Omental fat pad (tissue), 4 donors: ENCODE results near the gene SLC25A19. TPM values are rescaled to one million over a fixed set of nuclear protein-coding genes. Genes with fewer than 3 reads are reported as not detected.

Experiments
- ATAC-seq: fragments of 150-250 bp; one replicate; pipeline ENCODE4 v1.9.1; 2016; ENCODE audit warnings: mild to moderate bottlenecking, moderate library complexity; ENCODE audit not compliant: low FRiP score
- DNase-seq: peaks from one replicate; pipeline ENCODE4 v3.0.0-alpha.2; 2019; ENCODE audit warnings: low spot score
- total RNA-seq, 4 donors: library from RNA; depleted of rRNA; stranded (reverse); fragments of >200 nt; gene quantifications; one replicate each; pipeline ENCODE4 v1.1.0, GENCODE V29; 2016
- TF ChIP-seq, protein P1 (sequence below), 3 donors: fragments of 450-650 bp; IDR thresholded peaks; one replicate each; pipeline ENCODE4 v1.5.1; 2016 to 2017; ENCODE audit warnings: antibody characterized with exemption in 3 of 3, mild to moderate bottlenecking in 3 of 3, moderate library complexity in 2 of 3

SLC25A19 gene
- total RNA-seq, 4 donors from 2014 or later = 14.2 to 30.4 (median 19.5) TPM

DNA sequence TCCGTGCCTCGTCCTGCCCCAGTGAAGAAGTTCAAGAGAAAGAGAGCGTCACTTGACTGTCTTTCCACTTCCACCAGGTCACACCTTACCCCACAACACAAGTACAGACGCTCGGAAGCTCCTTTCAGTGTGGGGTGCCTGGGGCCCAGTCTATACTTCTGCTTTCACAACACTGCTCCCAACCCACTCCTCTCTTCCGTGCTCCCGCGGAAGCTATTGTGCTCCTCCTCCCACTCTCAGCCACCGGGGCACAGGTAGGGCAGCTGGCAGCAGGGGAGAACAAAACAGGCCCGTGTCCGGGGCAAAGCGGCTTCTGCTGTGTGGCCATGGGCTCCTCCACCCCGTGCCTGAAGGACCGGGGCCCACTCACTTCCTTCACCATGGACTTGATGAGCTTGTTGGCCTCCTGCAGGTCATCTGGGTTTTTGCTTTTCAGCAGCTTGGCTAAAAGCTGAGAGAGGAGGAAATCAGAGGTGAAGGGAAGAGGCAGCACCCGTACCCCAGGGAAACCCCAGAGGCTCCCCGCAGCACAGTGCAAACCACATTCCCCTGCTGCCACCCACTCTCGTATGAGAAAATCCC is 46.7 kb downstream of the SLC25A19 start:
- TF ChIP-seq, protein P1, sequence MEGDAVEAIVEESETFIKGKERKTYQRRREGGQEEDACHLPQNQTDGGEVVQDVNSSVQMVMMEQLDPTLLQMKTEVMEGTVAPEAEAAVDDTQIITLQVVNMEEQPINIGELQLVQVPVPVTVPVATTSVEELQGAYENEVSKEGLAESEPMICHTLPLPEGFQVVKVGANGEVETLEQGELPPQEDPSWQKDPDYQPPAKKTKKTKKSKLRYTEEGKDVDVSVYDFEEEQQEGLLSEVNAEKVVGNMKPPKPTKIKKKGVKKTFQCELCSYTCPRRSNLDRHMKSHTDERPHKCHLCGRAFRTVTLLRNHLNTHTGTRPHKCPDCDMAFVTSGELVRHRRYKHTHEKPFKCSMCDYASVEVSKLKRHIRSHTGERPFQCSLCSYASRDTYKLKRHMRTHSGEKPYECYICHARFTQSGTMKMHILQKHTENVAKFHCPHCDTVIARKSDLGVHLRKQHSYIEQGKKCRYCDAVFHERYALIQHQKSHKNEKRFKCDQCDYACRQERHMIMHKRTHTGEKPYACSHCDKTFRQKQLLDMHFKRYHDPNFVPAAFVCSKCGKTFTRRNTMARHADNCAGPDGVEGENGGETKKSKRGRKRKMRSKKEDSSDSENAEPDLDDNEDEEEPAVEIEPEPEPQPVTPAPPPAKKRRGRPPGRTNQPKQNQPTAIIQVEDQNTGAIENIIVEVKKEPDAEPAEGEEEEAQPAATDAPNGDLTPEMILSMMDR (IDR thresholded peaks at IDR 0.05) = no peak
- DNase-seq (no peak), ATAC-seq (no peak)

DNA sequence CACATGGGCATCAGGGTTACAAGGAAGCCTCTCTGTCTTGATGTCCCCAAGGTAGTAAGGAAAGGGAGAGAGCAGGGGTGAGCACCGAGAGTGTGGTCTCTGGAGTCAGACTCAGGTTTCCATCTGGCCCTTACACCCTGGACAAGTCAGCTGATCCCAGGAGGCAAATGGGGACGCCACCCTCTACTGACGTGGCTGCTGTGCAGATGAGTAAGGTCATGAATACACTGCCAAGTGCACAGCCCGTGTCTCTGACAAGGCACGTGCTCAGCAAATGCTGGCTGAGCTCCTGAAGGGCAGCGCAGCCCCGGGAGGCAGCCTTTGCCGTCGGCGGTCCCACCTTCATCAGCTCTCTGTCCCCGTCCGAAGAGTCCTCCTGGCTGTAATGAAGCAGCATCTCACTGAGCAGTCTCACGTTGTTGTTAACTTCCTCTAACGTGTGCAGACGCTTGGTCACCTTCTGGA is 47.2 kb downstream of the SLC25A19 start:
- DNase-seq (no peak), ATAC-seq (no peak)
- TF ChIP-seq, protein P1 (IDR thresholded peaks at IDR 0.05) = no peak

GRCh38 chr17:75241502-75241901 is 47.7 kb downstream of the SLC25A19 start:
- no peak for DNase-seq
- no peak for ATAC-seq
- TF ChIP-seq, protein P1 (IDR thresholded peaks at IDR 0.05) = no peak

DNA sequence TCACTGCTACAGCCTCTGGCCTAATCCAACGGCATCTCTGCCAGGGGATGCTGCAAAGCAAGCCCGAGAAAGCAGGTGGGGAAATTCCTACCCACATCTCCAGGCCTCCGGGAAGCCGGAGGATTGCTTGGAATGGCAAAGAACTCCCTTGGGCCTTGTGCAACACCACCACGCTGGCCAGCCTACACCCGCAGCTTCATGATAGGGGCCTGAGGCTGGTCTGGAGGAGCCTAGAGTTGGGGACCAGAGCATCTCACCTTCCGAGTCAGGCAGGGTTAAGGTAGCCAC is 48.1 kb downstream of the SLC25A19 start:
- ATAC-seq = peak; percentile 50
- DNase-seq = no peak
- TF ChIP-seq, protein P1 (IDR thresholded peaks at IDR 0.05) = no peak

DNA sequence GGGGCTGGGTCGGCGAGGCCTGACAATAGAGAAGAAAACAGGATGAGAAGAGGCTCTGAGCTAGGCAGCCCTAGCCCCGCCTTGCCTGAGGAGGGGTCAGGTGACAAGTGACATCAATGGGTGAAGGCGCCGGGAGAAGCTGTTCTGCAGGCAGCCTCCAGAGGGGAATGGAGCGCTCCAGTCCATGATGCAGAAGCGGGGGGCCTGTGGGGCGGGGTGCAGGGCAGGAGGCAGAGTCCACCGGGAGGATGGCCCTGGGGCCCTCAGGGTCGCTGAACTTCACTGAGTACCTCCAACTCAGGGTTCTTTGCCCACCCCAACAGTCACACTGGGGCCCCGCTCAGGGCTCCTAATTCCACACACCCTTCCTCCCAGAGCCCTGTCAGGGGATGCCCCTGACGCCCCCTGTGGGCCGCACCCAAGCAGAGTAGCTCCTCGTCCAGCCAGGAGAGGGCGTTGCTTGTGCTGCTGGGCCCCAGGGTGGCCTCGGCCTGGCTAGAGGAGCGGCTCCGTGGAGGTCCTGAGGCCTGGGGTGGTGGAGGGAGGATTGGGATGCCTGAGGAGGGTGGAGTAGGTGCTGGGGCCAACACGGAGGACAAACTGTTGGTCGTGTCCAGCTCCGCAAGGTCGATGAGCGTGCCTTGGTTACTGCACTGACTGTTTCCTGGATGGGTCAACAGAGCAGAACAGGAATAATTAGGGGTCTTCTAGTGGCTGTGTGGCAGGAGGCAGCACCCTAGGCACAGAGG is 48.7 kb downstream of the SLC25A19 start:
- TF ChIP-seq, protein P1 (IDR thresholded peaks at IDR 0.05) = no peak
- ATAC-seq (peak; percentile 39), DNase-seq (no peak)

DNA sequence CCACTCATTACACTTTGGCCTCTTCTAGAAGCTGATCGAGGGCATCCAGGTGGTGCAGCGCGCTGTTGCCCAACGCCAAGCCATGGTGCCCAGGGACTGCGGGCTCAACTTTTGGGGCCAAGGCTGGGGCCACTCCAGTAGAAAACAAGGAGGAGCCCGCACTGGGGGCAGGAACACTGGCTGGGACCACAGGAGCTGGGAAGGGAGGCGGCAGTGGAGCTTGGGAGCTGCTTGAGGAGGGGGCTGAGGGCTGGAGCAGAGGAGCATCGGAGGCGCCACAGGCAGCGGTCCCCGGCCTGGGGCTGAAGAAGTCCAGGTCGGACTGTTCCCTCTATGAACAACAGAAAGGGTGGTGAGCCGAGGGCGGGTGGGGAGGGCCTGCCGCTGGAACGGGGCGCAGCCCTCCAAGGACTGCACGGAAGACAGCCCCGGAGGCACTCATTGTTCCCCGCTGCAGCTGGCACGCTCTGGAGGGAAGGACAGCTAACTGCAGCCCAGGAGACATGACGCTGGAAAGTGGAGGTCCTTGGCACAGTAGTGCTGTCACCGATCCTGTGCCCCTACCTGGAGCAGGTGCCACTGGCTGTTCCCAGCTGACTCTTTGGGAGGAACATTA is 49.3 kb downstream of the SLC25A19 start:
- TF ChIP-seq, protein P1 (IDR thresholded peaks at IDR 0.05) = no peak
- no peak for ATAC-seq

More for the DNA sequence above, 49.3 kb downstream of the SLC25A19 start:
- DNase-seq = no peak
